ENCODE data around the gene DDX10.

DDX10 gene

DNA sequence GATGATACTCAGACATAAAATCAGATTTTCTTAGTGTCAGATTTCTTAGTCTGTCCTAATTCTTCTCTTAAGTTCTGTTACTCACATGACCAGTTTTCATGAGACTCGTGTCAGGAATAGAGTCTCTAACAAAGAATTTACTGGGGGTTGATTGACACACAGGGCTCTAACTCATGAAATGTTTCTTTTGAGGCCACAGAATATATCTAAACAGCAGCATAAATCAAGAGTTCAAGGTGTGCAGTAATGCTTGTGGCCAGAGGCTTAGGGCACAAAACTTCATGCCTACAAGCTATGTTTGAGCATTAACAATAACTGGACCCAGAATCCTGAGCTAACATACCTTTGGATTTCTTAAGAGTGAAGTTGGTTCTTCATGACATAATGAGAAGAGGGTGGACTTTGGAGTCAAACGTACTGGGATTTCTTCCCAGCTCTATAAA lies 237.2 kb downstream of the DDX10 start:
- no peak for TF ChIP-seq TCF12 (IDR thresholded peaks at IDR 0.05; ENCODE audit: low read depth)
- TF ChIP-seq EGR1 (IDR thresholded peaks at IDR 0.05) = no peak
- no peak for TF ChIP-seq RAD21 (IDR thresholded peaks at IDR 0.05; ENCODE audit: low read depth)
- TF ChIP-seq TEAD4 (IDR thresholded peaks at IDR 0.05) = no peak
- TF ChIP-seq YY1 (IDR thresholded peaks at IDR 0.05; ENCODE audit: low read depth) = no peak
- TF ChIP-seq, protein P1, sequence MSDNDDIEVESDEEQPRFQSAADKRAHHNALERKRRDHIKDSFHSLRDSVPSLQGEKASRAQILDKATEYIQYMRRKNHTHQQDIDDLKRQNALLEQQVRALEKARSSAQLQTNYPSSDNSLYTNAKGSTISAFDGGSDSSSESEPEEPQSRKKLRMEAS (IDR thresholded peaks at IDR 0.05) = no peak
- TF ChIP-seq FOXM1 (IDR thresholded peaks at IDR 0.05; ENCODE audit: borderline replicate concordance, low read depth) = no peak
- TF ChIP-seq TAF1 (IDR thresholded peaks at IDR 0.05; ENCODE audit: low read depth) = no peak
- TF ChIP-seq CREB1 (IDR thresholded peaks at IDR 0.05; ENCODE audit: low read depth) = no peak
- TF ChIP-seq ZBTB7A (IDR thresholded peaks at IDR 0.05; ENCODE audit: low read depth) = no peak
- no peak for TF ChIP-seq EP300 (IDR thresholded peaks at IDR 0.05; ENCODE audit: borderline replicate concordance)
- TF ChIP-seq, protein P2, sequence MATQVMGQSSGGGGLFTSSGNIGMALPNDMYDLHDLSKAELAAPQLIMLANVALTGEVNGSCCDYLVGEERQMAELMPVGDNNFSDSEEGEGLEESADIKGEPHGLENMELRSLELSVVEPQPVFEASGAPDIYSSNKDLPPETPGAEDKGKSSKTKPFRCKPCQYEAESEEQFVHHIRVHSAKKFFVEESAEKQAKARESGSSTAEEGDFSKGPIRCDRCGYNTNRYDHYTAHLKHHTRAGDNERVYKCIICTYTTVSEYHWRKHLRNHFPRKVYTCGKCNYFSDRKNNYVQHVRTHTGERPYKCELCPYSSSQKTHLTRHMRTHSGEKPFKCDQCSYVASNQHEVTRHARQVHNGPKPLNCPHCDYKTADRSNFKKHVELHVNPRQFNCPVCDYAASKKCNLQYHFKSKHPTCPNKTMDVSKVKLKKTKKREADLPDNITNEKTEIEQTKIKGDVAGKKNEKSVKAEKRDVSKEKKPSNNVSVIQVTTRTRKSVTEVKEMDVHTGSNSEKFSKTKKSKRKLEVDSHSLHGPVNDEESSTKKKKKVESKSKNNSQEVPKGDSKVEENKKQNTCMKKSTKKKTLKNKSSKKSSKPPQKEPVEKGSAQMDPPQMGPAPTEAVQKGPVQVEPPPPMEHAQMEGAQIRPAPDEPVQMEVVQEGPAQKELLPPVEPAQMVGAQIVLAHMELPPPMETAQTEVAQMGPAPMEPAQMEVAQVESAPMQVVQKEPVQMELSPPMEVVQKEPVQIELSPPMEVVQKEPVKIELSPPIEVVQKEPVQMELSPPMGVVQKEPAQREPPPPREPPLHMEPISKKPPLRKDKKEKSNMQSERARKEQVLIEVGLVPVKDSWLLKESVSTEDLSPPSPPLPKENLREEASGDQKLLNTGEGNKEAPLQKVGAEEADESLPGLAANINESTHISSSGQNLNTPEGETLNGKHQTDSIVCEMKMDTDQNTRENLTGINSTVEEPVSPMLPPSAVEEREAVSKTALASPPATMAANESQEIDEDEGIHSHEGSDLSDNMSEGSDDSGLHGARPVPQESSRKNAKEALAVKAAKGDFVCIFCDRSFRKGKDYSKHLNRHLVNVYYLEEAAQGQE (IDR thresholded peaks at IDR 0.05; ENCODE audit: low read depth) = no peak
- TF ChIP-seq, protein P3, sequence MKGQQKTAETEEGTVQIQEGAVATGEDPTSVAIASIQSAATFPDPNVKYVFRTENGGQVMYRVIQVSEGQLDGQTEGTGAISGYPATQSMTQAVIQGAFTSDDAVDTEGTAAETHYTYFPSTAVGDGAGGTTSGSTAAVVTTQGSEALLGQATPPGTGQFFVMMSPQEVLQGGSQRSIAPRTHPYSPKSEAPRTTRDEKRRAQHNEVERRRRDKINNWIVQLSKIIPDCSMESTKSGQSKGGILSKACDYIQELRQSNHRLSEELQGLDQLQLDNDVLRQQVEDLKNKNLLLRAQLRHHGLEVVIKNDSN (IDR thresholded peaks at IDR 0.05) = no peak
- no peak for TF ChIP-seq NFIC (IDR thresholded peaks at IDR 0.05)
- TF ChIP-seq CEBPB (IDR thresholded peaks at IDR 0.05) = no peak

DNA sequence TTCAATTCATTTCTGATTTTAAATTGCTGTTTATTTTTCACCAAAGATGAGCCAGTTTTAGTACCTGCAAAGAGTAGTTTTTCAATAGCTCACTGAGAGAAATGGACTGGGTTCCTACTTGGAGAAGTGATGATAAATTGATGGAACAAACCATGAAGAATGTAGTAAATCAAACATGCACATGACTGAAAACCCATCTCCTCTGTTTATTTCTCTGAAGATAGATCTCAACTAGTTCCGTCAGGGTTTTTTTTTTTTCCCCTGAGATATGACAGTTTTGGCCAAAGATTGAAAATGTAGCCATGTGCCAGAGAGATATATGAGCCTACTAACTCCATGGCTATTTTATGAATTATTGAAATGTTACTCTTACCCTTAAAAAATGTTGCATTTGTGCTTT lies 239.6 kb downstream of the DDX10 start:
- TF ChIP-seq, protein P3 (IDR thresholded peaks at IDR 0.05) = no peak
- TF ChIP-seq YY1 (IDR thresholded peaks at IDR 0.05; ENCODE audit: low read depth) (no peak), TCF12 (IDR thresholded peaks at IDR 0.05; ENCODE audit: low read depth) (no peak), RAD21 (IDR thresholded peaks at IDR 0.05; ENCODE audit: low read depth) (no peak), EGR1 (IDR thresholded peaks at IDR 0.05) (no peak), TAF1 (IDR thresholded peaks at IDR 0.05; ENCODE audit: low read depth) (no peak), NFIC (IDR thresholded peaks at IDR 0.05) (no peak)
- TF ChIP-seq, protein P1 (IDR thresholded peaks at IDR 0.05) = no peak

DNA sequence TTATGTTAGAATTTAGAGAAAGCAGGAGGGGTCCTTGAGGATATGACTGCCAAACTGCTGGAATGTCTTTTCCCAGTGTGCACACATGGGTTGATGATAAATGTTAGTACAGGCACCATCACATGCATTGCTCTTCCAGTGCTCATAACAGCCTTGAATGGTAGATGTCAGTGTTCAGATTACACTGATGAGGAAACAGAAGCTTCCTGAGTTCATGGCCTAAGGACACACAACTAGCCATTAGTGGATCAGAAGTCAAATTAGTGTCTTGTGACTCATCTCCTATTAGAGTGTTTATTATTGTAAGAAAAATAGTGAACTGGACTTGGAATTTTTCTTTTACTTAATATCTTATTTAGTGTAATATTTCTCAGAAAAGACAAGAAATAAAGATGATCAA lies 241.5 kb downstream of the DDX10 start:
- TF ChIP-seq EP300 (IDR thresholded peaks at IDR 0.05; ENCODE audit: borderline replicate concordance) (no peak), RAD21 (IDR thresholded peaks at IDR 0.05; ENCODE audit: low read depth) (no peak)
- TF ChIP-seq, protein P1 (IDR thresholded peaks at IDR 0.05) = no peak

DNA sequence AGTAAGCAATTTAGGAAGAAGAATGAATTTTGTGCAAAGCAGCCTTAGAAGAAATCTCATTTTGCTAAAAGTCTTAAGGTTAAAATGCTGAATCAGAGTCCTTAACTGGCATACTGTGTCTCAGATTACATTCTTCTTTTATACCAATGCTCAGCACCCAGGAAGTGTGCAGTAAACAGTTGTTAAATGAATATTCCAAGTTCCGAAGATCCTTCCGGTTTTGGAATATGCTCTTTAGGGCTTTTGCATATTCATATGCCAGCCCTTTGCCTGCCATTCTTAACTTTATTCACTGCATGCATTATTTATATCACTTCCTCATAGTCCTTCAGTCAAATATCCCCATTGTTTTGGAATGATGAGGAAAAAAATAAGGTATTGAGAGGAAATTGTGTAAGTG lies 242.0 kb downstream of the DDX10 start:
- no peak for TF ChIP-seq NFIC (IDR thresholded peaks at IDR 0.05)
- TF ChIP-seq EP300 (IDR thresholded peaks at IDR 0.05; ENCODE audit: borderline replicate concordance) = no peak
- TF ChIP-seq CREB1 (IDR thresholded peaks at IDR 0.05; ENCODE audit: low read depth) = no peak

DNA sequence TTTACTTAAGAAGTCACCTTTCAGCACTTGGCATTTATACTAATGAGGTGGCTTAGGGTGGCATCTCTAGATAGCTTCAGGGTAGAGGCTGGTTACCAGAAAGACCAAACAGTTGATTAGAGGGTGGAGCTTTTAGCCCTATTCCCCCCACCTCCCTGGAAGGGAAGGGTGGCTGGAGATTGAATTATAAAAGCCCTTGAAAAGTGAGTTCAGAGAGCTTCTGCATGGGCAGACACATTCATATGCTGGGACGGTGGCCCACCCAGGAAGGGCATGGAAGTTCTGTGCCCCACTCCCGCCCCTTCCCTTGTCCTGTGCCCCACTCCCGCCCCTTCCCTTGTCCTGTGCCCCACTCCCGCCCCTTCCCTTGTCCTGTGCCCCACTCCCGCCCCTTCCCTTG lies 244.2 kb downstream of the DDX10 start:
- TF ChIP-seq YY1 (IDR thresholded peaks at IDR 0.05; ENCODE audit: low read depth) (no peak), NFIC (IDR thresholded peaks at IDR 0.05) (no peak), FOXM1 (IDR thresholded peaks at IDR 0.05; ENCODE audit: borderline replicate concordance, low read depth) (no peak), EP300 (IDR thresholded peaks at IDR 0.05; ENCODE audit: borderline replicate concordance) (no peak), CREB1 (IDR thresholded peaks at IDR 0.05; ENCODE audit: low read depth) (no peak), TCF12 (IDR thresholded peaks at IDR 0.05; ENCODE audit: low read depth) (no peak), TAF1 (IDR thresholded peaks at IDR 0.05; ENCODE audit: low read depth) (no peak), RAD21 (IDR thresholded peaks at IDR 0.05; ENCODE audit: low read depth) (no peak), TEAD4 (IDR thresholded peaks at IDR 0.05) (no peak), EGR1 (IDR thresholded peaks at IDR 0.05) (no peak), ZBTB7A (IDR thresholded peaks at IDR 0.05; ENCODE audit: low read depth) (no peak), CEBPB (IDR thresholded peaks at IDR 0.05) (no peak)
- TF ChIP-seq, protein P1 (IDR thresholded peaks at IDR 0.05) = no peak
- TF ChIP-seq, protein P3 (IDR thresholded peaks at IDR 0.05) = no peak
- TF ChIP-seq, protein P2 (IDR thresholded peaks at IDR 0.05; ENCODE audit: low read depth) = no peak
